SJSA1 (cell line): Measurements from ENCODE around the gene GLI1. TPM values are rescaled to one million over a fixed set of nuclear protein-coding genes. Genes with fewer than 3 reads are reported as not detected.
"Not testable (repeated sequence)": the region's sequence is repeated elsewhere in the genome, so short reads cannot be mapped to it uniquely, and the experiment has no call there.

Source experiments
- DNase-seq, 2 experiments: peaks; one replicate each; pipeline ENCODE4 v3.0.0-alpha.2; 2015 to 2020; ENCODE audit warnings: low spot score in 2 of 2, low read depth in 1 of 2
- H3K27ac ChIP-seq: fragments of 250-450 bp; sonication (Bioruptor Pico); 2 replicates; pipeline ENCODE4 v1.5.1; 2020; ENCODE audit warnings: mild to moderate bottlenecking, moderate library complexity
- H3K27me3 ChIP-seq: fragments of 250-450 bp; sonication (Bioruptor Pico); replicated peaks from 2 replicates; pipeline ENCODE4 v1.5.1; 2020; ENCODE audit warnings: mild to moderate bottlenecking, moderate library complexity
- H3K36me3 ChIP-seq: fragments of 250-450 bp; sonication (Bioruptor Pico); 2 replicates; pipeline ENCODE4 v1.5.1; 2020; ENCODE audit warnings: mild to moderate bottlenecking
- H3K4me1 ChIP-seq: fragments of 250-450 bp; sonication (Bioruptor Pico); replicated peaks from 2 replicates; pipeline ENCODE4 v1.6.1; 2021; ENCODE audit warnings: mild to moderate bottlenecking
- H3K4me3 ChIP-seq: fragments of 250-450 bp; sonication (Bioruptor Pico); 2 replicates; pipeline ENCODE4 v1.5.1; 2020; ENCODE audit warnings: mild to moderate bottlenecking
- H3K9me3 ChIP-seq: fragments of 250-450 bp; sonication (Bioruptor Pico); replicated peaks from 2 replicates; pipeline ENCODE4 v1.5.1; 2020; ENCODE audit warnings: mild to moderate bottlenecking
- total RNA-seq: library from RNA; depleted of rRNA; stranded (reverse); fragments of >200 nt; shearing (Covaris generic); gene quantifications from 2 replicates; pipeline ENCODE4 v1.2.3, GENCODE V29; 2014

The GLI1 gene
- total RNA-seq, 1 experiment from 2014 or later: 323 TPM

DNA sequence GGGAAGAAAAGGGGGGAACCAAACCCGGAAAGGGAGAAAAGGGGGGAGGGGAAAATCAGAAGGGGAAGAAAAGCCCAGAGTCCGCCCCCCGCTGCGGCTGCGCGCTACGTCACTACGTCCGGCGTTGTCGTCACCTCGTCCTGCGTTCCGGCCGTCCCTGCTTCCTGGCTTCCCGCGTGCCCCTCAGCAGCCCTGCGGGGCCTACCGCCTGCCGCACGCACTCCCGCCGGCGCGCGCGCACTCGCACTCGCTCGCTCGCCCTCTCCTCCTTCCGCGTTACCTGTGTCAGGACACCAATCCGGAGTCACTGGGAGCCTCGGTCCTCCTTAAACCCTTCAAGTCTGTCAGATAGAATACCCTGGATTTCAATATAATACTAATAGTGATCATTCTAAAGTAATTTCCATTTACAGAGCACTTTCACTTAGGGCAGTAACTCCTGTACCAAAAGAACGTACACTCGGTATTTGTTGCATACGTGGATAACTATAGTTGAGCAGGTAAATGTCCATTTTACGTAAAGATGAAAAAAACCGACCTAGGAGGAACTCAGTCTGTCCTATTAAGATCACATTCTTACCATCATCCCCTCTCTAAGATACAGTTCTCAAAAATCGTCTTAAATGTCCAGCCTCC is 28.5 kb upstream of the GLI1 start, which contains the start of gene R3HDM2:
TSS of gene R3HDM2 (minus strand) at position 113 of the 636 bp plus-strand sequence. CDS start 120,615 bp downstream, outside the sequence.
- DNase-seq: peak in 1 of 2 experiments; percentile 100
- Histone ChIP-seq H3K4me1 (peaks cover 18% of the 10 kb centered on the region), H3K9me3 (no peaks in the 10 kb centered on the region), H3K27ac (peak within 1 kb of the TSS; percentile 71), H3K27me3 (no peaks in the 10 kb centered on the region), H3K4me3 (peak within 1 kb of the TSS; percentile 59), H3K36me3 (peaks cover 13% of the 10 kb centered on the region)

- no peaks in the 10 kb centered on the region for H3K9me3 ChIP-seq
- DNase-seq: peak in 1 of 2 experiments; percentile 83
- peaks cover 6% of the 10 kb centered on the region for H3K36me3 ChIP-seq
- H3K27ac ChIP-seq: peak overlapping the region; percentile 71
- H3K27me3 ChIP-seq: no peaks in the 10 kb centered on the region
- no peak overlapping the region; the same call in 1 of the 2 replicates for H3K4me3 ChIP-seq
- peaks cover 18% of the 10 kb centered on the region for H3K4me1 ChIP-seq
These were observed 27.9 kb upstream of the GLI1 start for GRCh38 chr12:57431654-57432188.

GRCh38 chr12:57433370-57433769 is 26.2 kb upstream of the GLI1 start:
- Histone ChIP-seq H3K4me1 (peaks cover 18% of the 10 kb centered on the region), H3K4me3 (no peak overlapping the region), H3K36me3 (peaks cover 4% of the 10 kb centered on the region; the same call in 1 of the 2 replicates), H3K9me3 (no peaks in the 10 kb centered on the region), H3K27me3 (no peaks in the 10 kb centered on the region), H3K27ac (no peak overlapping the region)
- peak in 1 of 2 experiments; percentile 79 for DNase-seq

DNA sequence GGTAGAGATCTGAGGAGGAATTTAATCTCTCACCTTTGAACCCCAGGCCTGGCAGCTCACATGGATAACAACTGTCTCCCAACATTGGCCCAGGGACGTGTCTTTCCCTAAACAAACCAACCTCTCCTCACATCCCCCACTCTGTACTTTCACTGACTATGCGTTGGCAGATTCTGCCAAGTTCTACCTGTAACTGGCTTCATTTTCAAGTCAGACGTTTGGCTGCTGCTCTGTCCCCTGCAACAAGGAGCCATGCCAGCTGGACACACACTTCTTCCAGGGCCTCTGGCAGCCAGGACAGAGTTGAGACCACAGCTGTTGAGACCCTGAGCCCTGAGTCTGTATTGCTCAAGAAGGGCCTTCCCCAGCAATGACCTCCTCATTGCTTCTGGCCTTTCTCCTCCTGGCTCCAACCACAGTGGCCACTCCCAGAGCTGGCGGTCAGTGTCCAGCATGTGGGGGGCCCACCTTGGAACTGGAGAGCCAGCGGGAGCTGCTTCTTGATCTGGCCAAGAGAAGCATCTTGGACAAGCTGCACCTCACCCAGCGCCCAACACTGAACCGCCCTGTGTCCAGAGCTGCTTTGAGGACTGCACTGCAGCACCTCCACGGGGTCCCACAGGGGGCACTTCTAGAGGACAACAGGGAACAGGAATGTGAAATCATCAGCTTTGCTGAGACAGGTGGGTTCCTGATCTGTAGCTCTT is 24.9 kb upstream of the GLI1 start, which contains the start of gene INHBC:
TSS of gene INHBC (plus strand) at position 268 of the 707 bp plus-strand sequence. CDS start at position 371, 103 bp downstream.
- peaks cover 14% of the 10 kb centered on the region for H3K4me1 ChIP-seq
- no peaks in the 10 kb centered on the region for H3K27me3 ChIP-seq
- H3K4me3 ChIP-seq: no peak within 1 kb of the TSS
- no peak for DNase-seq
- no peak within 1 kb of the TSS for H3K27ac ChIP-seq
- H3K36me3 ChIP-seq: peaks cover 4% of the 10 kb centered on the region; the same call in 1 of the 2 replicates
- H3K9me3 ChIP-seq: no peaks in the 10 kb centered on the region

GRCh38 chr12:57435293-57435692 is 24.3 kb upstream of the GLI1 start:
- Histone ChIP-seq H3K9me3 (no peaks in the 10 kb centered on the region), H3K4me3 (no peak overlapping the region), H3K36me3 (no peaks in the 10 kb centered on the region; the same call in 1 of the 2 replicates), H3K4me1 (peaks cover 11% of the 10 kb centered on the region), H3K27me3 (no peaks in the 10 kb centered on the region), H3K27ac (no peak overlapping the region)
- DNase-seq: no peak

DNA sequence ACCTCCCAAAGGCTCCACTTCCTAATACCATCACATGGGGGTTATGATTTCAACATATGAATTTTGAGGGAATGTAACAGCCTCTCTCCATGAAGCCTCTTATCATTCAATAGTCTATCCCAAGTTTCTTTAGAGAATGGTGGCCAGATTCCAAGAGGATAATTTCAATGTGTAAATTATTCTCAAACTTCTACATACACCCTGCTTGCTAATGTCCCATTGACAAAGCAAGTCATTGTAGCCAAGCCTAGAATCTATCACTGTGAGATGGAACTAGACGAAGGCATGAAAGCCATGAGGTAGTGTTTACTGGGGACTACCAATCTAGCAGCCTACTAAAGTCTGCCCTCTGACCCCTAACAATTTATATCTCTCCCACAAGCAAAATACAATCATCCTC is 21.2 kb upstream of the GLI1 start:
- Histone ChIP-seq H3K4me3 (no peak overlapping the region), H3K27ac (no peak overlapping the region), H3K9me3 (peaks cover 20% of the 10 kb centered on the region), H3K4me1 (0 out of 2 replicates have a peak, but pooled peaks cover 3% of the 10 kb centered on the region), H3K27me3 (no peaks in the 10 kb centered on the region), H3K36me3 (no peaks in the 10 kb centered on the region)
- DNase-seq: no peak

- Histone ChIP-seq H3K4me1 (0 out of 2 replicates have a peak, but pooled peaks cover 3% of the 10 kb centered on the region), H3K4me3 (no peak overlapping the region), H3K27me3 (no peaks in the 10 kb centered on the region), H3K27ac (no peak overlapping the region), H3K36me3 (no peaks in the 10 kb centered on the region), H3K9me3 (peaks cover 20% of the 10 kb centered on the region)
- peak; percentile 81 to 84 for DNase-seq
These were observed 19.8 kb upstream of the GLI1 start for GRCh38 chr12:57439762-57440266.

DNA sequence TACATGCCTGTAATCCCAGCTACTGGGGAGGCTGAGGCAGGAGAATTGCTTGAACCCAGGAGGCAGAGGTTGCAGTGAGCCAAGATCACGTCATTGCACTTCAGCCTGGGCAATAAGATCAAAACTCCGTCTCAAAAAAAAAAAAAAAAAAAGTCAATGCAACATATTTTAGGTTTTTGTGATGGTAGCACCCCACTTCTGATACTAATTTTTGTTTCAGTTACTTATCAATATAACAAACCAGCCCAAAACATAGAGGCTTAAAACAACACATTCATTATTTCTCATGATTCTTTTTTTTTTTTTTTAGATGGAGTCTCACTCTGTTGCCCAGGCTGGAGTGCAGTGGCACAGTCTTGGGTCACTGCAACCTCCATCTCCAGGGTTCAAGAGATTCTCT is 18.2 kb upstream of the GLI1 start:
- H3K9me3 ChIP-seq: peaks cover 20% of the 10 kb centered on the region
- H3K27me3 ChIP-seq, H3K27ac ChIP-seq, H3K4me3 ChIP-seq, DNase-seq, H3K4me1 ChIP-seq, H3K36me3 ChIP-seq: not testable (repeated sequence)

- no peaks in the 10 kb centered on the region for H3K27me3 ChIP-seq
- peaks cover 20% of the 10 kb centered on the region for H3K9me3 ChIP-seq
- H3K4me1 ChIP-seq: 0 out of 2 replicates have a peak, but pooled peaks cover 3% of the 10 kb centered on the region
- no peaks in the 10 kb centered on the region for H3K36me3 ChIP-seq
- H3K4me3 ChIP-seq: no peak overlapping the region
- no peak overlapping the region for H3K27ac ChIP-seq
- no peak for DNase-seq
These were observed 17.6 kb upstream of the GLI1 start for GRCh38 chr12:57441846-57442427.

DNA sequence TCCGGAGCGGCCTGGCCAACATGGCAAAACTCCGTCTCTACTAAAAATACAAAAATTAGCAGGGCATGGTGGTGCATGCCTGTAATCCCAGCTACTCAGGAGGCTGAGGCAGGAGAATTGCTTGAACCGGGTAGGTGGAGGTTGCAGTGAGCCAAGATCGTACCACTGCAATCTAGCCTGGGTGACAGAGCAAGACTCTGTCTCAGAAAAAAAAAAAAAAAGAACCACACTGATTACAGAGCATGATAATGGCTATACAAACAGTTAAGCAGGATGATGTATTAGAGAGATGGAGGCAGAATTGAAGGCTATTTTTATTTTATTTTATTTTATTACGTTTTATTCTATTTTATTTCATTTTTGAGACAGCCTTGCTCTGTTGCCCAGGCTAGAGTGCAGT is 15.2 kb upstream of the GLI1 start:
- not testable (repeated sequence) for H3K27ac ChIP-seq, H3K4me3 ChIP-seq, H3K27me3 ChIP-seq, H3K36me3 ChIP-seq, H3K4me1 ChIP-seq
- peaks cover 20% of the 10 kb centered on the region for H3K9me3 ChIP-seq
- DNase-seq: peak in 1 of 2 experiments; percentile 79

DNA sequence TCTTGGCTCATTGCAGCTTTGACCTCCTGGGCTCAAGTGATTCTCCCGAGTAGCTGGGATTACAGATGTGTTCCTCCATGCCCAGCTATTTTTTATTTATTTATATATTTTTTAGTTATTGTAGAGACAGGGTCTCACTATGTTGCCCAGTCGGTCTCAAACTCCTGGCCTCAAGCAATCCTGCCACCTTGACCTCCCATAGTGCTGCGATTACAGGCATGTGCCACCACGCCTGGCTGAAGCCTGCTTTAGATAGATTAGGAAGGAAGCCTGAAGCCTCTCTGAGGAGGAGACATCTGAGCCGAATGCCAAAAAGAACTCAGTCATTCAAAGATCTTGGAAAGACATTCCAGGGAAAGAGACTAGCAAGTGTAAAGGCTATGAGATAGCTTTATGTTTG is 14.8 kb upstream of the GLI1 start:
- no peak overlapping the region for H3K4me3 ChIP-seq
- H3K27me3 ChIP-seq: no peaks in the 10 kb centered on the region
- H3K9me3 ChIP-seq: peaks cover 20% of the 10 kb centered on the region
- H3K27ac ChIP-seq: no peak overlapping the region
- no peaks in the 10 kb centered on the region for H3K36me3 ChIP-seq
- DNase-seq: peak in 1 of 2 experiments; percentile 79
- 0 out of 2 replicates have a peak, but pooled peaks cover under 1% of the 10 kb centered on the region for H3K4me1 ChIP-seq

- peaks cover 4% of the 10 kb centered on the region for H3K4me1 ChIP-seq
- no peak overlapping the region for H3K27ac ChIP-seq
- no peaks in the 10 kb centered on the region for H3K27me3 ChIP-seq
- peak; percentile 76 to 82 for DNase-seq
- no peaks in the 10 kb centered on the region for H3K36me3 ChIP-seq
- peaks cover 12% of the 10 kb centered on the region for H3K9me3 ChIP-seq
- no peak overlapping the region for H3K4me3 ChIP-seq
These were observed 13.2 kb upstream of the GLI1 start for GRCh38 chr12:57446292-57446960.

- Histone ChIP-seq H3K9me3 (no peaks in the 10 kb centered on the region; the same call in 1 of the 2 replicates), H3K4me3 (no peak overlapping the region), H3K36me3 (no peaks in the 10 kb centered on the region), H3K27ac (no peak overlapping the region), H3K4me1 (peaks cover 22% of the 10 kb centered on the region), H3K27me3 (no peaks in the 10 kb centered on the region)
- peak in 1 of 2 experiments; percentile 73 for DNase-seq
These were observed 10.9 kb upstream of the GLI1 start for GRCh38 chr12:57448669-57449068.
